GM12873 (cell line): ENCODE data around the gene IRGC.

ENCODE experiments used
- TF ChIP-seq, protein P1 (sequence below): IDR thresholded peaks from 2 replicates; pipeline ENCODE4 v1.5.1; 2012; ENCODE audit warnings: low read depth, mild to moderate bottlenecking, moderate library complexity, low read length, control low read depth; ENCODE audit not compliant: insufficient read depth; ENCODE audit errors: missing control alignments

The IRGC gene

GRCh38 chr19:43684326-43684725, 31.6 kb upstream of the IRGC start:
- TF ChIP-seq, protein P1, sequence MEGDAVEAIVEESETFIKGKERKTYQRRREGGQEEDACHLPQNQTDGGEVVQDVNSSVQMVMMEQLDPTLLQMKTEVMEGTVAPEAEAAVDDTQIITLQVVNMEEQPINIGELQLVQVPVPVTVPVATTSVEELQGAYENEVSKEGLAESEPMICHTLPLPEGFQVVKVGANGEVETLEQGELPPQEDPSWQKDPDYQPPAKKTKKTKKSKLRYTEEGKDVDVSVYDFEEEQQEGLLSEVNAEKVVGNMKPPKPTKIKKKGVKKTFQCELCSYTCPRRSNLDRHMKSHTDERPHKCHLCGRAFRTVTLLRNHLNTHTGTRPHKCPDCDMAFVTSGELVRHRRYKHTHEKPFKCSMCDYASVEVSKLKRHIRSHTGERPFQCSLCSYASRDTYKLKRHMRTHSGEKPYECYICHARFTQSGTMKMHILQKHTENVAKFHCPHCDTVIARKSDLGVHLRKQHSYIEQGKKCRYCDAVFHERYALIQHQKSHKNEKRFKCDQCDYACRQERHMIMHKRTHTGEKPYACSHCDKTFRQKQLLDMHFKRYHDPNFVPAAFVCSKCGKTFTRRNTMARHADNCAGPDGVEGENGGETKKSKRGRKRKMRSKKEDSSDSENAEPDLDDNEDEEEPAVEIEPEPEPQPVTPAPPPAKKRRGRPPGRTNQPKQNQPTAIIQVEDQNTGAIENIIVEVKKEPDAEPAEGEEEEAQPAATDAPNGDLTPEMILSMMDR = no peak

- TF ChIP-seq, protein P1 = no peak
Measured at GRCh38 chr19:43687660-43687997, 28.2 kb upstream of the IRGC start.

GRCh38 chr19:43688059-43688701, 27.7 kb upstream of the IRGC start:
- TF ChIP-seq, protein P1 = no peak

GRCh38 chr19:43690444-43690843, 25.4 kb upstream of the IRGC start:
- TF ChIP-seq, protein P1 = no peak

GRCh38 chr19:43690890-43691289, 25.0 kb upstream of the IRGC start:
- TF ChIP-seq, protein P1 = no peak

DNA sequence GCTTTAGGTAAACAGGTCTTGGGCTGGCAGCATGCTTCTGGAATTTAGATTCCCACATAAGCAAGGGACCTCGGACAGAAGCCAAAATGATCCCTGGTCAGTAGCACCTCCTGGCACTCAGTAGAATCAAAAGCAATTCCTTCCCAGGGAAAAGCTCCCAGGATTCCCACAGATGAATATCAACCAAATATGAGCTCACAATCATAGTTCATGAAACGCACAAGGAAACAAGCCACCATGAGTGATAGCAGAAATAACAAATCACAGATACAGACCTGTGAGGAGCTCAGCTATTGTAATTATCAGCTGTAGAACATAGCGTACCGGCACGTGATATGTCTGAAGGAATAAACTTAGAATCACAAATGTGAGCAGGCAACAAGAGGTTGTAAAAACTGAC, 24.1 kb upstream of the IRGC start:
- TF ChIP-seq, protein P1 = no peak

GRCh38 chr19:43692385-43692784, 23.5 kb upstream of the IRGC start:
- TF ChIP-seq, protein P1 = no peak
